Peyer's patch (tissue), 4 donors: ENCODE measurements around the gene RPS8.

Experiments
- CTCF ChIP-seq, 6 experiments: fragments of 450-650 bp in 4 of 6; fragments of 200-600 bp in 2 of 6; sonication (generic) in 1 of 6; IDR thresholded peaks; one replicate each; pipeline ENCODE4 v1.5.1; 2017 to 2019; ENCODE audit warnings: antibody characterized with exemption in 6 of 6, mild to moderate bottlenecking in 3 of 6, moderate library complexity in 1 of 6
- POLR2A ChIP-seq, 2 donors: fragments of 450-650 bp; IDR thresholded peaks; one replicate each; pipeline ENCODE4 v1.5.1; 2017; ENCODE audit warnings: antibody characterized with exemption in 2 of 2, mild to moderate bottlenecking in 2 of 2, moderate library complexity in 2 of 2

DNA sequence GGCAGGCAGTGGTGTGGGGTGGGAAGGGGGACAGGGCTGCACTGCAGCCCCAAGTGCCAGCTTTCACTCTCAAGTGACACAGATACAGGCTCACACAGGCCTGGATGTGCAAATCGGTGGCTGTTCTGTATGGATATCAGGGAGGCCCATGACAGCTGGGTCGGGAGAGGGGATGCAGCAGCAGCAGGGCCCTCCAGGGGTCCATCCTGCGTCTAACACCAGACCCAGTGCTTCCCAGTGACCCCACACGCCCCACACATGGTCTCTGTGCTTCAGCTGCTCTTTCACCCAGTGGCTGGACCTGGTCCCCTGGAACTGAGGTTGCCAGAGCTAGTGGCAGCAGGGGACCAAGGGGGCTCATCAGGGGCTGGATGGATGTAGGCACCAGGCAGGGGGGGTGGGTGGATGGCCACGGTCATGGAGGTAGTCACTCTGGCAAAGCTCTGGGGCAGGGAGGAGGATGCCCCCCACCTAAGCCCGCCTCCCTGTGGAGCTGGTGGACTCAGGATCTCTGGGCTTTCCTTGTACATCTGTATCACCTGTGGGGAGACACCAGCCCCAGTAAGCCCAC, 46.9 kb downstream of the RPS8 start:
- no peak for TF ChIP-seq CTCF (IDR thresholded peaks at IDR 0.05)
- no peak for TF ChIP-seq POLR2A (IDR thresholded peaks at IDR 0.05)
